Measurements from ENCODE around the gene FLOT1. TPM values are rescaled to one million over a fixed set of nuclear protein-coding genes. Genes with fewer than 3 reads are reported as not detected.

Gene FLOT1
- total and polyA plus RNA-seq, 9 of the 15 experiments (the other 6 are each of a cell fraction or from before 2014, with no cell fraction given) = 11.7 to 149 (median 118) TPM

DNA sequence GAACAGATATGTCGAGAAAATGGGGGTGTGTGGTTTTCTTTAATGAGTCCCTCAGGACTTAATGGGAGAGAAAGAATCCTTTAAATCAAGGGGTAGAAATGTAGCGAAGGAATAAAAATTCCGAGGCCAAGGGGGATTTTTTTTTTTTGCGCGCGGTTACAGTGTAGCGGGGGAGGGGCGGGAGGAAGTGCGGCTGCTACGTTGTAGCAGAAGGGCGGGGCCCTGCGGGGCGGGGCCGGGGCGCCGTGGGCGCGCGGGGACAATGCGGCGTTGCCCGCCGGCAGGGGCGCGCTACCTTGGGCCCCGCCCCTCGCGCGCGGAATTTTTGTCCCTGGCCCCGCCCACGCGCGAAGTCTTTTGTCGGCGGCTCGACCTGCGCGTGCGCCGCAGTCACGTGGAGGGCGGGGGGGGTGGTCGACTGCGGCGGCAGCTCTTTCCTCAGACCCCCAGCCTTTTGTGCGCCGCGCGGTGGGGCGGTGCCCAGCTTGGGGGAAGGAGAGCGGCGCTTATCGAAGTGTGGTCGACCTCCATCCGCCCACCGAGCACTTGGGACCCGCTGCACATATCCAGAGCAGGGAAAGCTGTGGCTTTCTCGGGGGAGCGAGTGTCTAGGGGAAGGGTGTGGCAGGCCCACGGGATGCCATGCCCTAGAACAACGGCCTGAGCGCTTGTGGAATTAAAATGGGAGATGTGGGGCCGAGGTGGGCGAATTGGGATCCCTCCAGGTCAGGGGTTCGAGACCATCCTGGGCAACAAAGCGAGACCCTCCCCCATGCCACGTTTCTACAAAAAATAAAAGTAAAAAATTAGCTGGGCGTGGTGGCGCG is 21.1 kb downstream of the FLOT1 start (continued):
- TF ChIP-seq, protein P1, sequence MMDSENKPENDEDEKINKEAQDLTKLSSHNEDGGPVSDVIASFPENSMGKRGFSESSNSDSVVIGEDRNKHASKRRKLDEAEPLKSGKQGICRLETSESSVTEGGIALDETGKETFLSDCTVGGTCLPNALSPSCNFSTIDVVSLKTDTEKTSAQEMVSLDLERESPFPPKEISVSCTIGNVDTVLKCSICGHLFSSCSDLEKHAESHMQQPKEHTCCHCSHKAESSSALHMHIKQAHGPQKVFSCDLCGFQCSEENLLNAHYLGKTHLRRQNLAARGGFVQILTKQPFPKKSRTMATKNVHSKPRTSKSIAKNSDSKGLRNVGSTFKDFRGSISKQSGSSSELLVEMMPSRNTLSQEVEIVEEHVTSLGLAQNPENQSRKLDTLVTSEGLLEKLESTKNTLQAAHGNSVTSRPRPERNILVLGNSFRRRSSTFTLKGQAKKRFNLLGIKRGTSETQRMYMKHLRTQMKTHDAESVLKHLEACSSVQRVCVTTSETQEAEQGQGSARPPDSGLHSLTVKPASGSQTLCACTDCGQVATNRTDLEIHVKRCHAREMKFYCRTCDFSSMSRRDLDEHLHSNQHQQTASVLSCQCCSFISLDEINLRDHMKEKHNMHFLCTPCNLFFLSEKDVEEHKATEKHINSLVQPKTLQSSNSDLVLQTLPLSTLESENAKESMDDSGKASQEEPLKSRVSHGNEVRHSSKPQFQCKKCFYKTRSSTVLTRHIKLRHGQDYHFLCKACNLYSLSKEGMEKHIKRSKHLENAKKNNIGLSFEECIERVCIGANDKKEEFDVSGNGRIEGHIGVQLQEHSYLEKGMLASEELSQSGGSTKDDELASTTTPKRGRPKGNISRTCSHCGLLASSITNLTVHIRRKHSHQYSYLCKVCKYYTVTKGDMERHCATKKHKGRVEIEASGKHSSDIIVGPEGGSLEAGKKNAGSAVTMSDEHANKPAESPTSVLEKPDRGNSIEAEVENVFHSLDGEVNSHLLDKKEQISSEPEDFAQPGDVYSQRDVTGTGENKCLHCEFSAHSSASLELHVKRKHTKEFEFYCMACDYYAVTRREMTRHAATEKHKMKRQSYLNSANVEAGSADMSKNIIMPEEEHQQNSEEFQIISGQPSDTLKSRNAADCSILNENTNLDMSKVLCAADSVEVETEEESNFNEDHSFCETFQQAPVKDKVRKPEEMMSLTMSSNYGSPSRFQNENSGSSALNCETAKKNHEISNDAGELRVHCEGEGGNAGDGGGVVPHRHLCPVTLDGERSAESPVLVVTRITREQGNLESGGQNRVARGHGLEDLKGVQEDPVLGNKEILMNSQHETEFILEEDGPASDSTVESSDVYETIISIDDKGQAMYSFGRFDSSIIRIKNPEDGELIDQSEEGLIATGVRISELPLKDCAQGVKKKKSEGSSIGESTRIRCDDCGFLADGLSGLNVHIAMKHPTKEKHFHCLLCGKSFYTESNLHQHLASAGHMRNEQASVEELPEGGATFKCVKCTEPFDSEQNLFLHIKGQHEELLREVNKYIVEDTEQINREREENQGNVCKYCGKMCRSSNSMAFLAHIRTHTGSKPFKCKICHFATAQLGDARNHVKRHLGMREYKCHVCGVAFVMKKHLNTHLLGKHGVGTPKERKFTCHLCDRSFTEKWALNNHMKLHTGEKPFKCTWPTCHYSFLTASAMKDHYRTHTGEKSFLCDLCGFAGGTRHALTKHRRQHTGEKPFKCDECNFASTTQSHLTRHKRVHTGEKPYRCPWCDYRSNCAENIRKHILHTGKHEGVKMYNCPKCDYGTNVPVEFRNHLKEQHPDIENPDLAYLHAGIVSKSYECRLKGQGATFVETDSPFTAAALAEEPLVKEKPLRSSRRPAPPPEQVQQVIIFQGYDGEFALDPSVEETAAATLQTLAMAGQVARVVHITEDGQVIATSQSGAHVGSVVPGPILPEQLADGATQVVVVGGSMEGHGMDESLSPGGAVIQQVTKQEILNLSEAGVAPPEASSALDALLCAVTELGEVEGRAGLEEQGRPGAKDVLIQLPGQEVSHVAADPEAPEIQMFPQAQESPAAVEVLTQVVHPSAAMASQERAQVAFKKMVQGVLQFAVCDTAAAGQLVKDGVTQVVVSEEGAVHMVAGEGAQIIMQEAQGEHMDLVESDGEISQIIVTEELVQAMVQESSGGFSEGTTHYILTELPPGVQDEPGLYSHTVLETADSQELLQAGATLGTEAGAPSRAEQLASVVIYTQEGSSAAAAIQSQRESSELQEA (IDR thresholded peaks at IDR 0.05; ENCODE audit: low read depth) = no peak
- TF ChIP-seq HNRNPUL1 (IDR thresholded peaks at IDR 0.05; ENCODE audit: low read length) (no peak), ZNF766 (CRISPR knock-in tag; conservative IDR thresholded peaks at IDR 0.05) (no peak), ZNF140 (CRISPR knock-in tag; IDR thresholded peaks at IDR 0.05) (no peak), KLF1 (tag; IDR thresholded peaks at IDR 0.05) (peak; percentile 68), MXI1 (IDR thresholded peaks at IDR 0.05; ENCODE audit: low read depth, low read length) (no peak; the same call in 1 of the 2 replicates), NFXL1 (CRISPR knock-in tag; IDR thresholded peaks at IDR 0.05) (no peak), NCOA6 (IDR thresholded peaks at IDR 0.05) (no peak), NBN (IDR thresholded peaks at IDR 0.05; ENCODE audit: low read depth) (0 out of 2 replicates have a peak, but pooled peaks have one; percentile 30)
- TF ChIP-seq, protein P2, sequence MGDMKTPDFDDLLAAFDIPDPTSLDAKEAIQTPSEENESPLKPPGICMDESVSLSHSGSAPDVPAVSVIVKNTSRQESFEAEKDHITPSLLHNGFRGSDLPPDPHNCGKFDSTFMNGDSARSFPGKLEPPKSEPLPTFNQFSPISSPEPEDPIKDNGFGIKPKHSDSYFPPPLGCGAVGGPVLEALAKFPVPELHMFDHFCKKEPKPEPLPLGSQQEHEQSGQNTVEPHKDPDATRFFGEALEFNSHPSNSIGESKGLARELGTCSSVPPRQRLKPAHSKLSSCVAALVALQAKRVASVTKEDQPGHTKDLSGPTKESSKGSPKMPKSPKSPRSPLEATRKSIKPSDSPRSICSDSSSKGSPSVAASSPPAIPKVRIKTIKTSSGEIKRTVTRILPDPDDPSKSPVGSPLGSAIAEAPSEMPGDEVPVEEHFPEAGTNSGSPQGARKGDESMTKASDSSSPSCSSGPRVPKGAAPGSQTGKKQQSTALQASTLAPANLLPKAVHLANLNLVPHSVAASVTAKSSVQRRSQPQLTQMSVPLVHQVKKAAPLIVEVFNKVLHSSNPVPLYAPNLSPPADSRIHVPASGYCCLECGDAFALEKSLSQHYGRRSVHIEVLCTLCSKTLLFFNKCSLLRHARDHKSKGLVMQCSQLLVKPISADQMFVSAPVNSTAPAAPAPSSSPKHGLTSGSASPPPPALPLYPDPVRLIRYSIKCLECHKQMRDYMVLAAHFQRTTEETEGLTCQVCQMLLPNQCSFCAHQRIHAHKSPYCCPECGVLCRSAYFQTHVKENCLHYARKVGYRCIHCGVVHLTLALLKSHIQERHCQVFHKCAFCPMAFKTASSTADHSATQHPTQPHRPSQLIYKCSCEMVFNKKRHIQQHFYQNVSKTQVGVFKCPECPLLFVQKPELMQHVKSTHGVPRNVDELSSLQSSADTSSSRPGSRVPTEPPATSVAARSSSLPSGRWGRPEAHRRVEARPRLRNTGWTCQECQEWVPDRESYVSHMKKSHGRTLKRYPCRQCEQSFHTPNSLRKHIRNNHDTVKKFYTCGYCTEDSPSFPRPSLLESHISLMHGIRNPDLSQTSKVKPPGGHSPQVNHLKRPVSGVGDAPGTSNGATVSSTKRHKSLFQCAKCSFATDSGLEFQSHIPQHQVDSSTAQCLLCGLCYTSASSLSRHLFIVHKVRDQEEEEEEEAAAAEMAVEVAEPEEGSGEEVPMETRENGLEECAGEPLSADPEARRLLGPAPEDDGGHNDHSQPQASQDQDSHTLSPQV (IDR thresholded peaks at IDR 0.05) = no peak; the same call in 1 of the 2 replicates
- TF ChIP-seq, protein P3, sequence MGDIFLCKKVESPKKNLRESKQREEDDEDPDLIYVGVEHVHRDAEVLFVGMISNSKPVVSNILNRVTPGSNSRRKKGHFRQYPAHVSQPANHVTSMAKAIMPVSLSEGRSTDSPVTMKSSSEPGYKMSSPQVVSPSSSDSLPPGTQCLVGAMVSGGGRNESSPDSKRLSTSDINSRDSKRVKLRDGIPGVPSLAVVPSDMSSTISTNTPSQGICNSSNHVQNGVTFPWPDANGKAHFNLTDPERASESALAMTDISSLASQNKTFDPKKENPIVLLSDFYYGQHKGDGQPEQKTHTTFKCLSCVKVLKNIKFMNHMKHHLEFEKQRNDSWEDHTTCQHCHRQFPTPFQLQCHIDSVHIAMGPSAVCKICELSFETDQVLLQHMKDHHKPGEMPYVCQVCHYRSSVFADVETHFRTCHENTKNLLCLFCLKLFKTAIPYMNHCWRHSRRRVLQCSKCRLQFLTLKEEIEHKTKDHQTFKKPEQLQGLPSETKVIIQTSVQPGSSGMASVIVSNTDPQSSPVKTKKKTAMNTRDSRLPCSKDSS (IDR thresholded peaks at IDR 0.05; ENCODE audit: low read depth, partially characterized antibody) = no peak
